ENCODE results near the gene MYO9B.

The MYO9B gene

GRCh38 chr19:17149393-17150135 is 74.0 kb downstream of the MYO9B start:
- no peak for TF ChIP-seq CTCF (conservative IDR thresholded peaks at IDR 0.05; ENCODE audit: control insufficient read depth, insufficient read depth, low read depth, low read length)
- no peak overlapping the region for H3K4me3 ChIP-seq (ENCODE audit: control insufficient read depth, low read depth, low read length)
- no peak for DNase-seq (ENCODE audit: low read depth)

GRCh38 chr19:17153996-17154395 is 78.4 kb downstream of the MYO9B start:
- DNase-seq (ENCODE audit: low read depth) = no peak
- no peak overlapping the region for H3K4me3 ChIP-seq (ENCODE audit: control insufficient read depth, low read depth, low read length)
- TF ChIP-seq CTCF (conservative IDR thresholded peaks at IDR 0.05; ENCODE audit: control insufficient read depth, insufficient read depth, low read depth, low read length) = no peak

- DNase-seq (ENCODE audit: low read depth) = no peak
- TF ChIP-seq CTCF (conservative IDR thresholded peaks at IDR 0.05; ENCODE audit: control insufficient read depth, insufficient read depth, low read depth, low read length) = no peak
- no peak overlapping the region for H3K4me3 ChIP-seq (ENCODE audit: control insufficient read depth, low read depth, low read length)
These were observed 79.7 kb downstream of the MYO9B start for GRCh38 chr19:17155251-17155650.

- H3K4me3 ChIP-seq (ENCODE audit: control insufficient read depth, low read depth, low read length) = no peak overlapping the region
- no peak for DNase-seq (ENCODE audit: low read depth)
- TF ChIP-seq CTCF (conservative IDR thresholded peaks at IDR 0.05; ENCODE audit: control insufficient read depth, insufficient read depth, low read depth, low read length) = no peak
These were observed 80.8 kb downstream of the MYO9B start for GRCh38 chr19:17156296-17156946.

GRCh38 chr19:17156947-17157302 is 81.3 kb downstream of the MYO9B start:
- TF ChIP-seq CTCF (conservative IDR thresholded peaks at IDR 0.05; ENCODE audit: control insufficient read depth, insufficient read depth, low read depth, low read length) = no peak
- no peak overlapping the region for H3K4me3 ChIP-seq (ENCODE audit: control insufficient read depth, low read depth, low read length)
- DNase-seq (ENCODE audit: low read depth) = no peak

GRCh38 chr19:17158584-17158983 is 83.0 kb downstream of the MYO9B start:
- H3K4me3 ChIP-seq (ENCODE audit: control insufficient read depth, low read depth, low read length) = no peak overlapping the region
- no peak for DNase-seq (ENCODE audit: low read depth)
- no peak for TF ChIP-seq CTCF (conservative IDR thresholded peaks at IDR 0.05; ENCODE audit: control insufficient read depth, insufficient read depth, low read depth, low read length)
